GM10248 (cell line): ENCODE measurements around the gene TMEM45A.

Experiments used
- CTCF ChIA-PET: fragments of 300-600 bp; sonication (Branson Sonifier 250); formaldehyde crosslinking; extraction: SDS; loops from one replicate; lab custom pipeline; 2021; ENCODE audit warnings: antibody characterized with exemption; lab: Yijun Ruan, JAX
- POLR2A ChIA-PET: fragments of 350-650 bp; sonication (Branson Sonifier 250); formaldehyde crosslinking; extraction: SDS; loops from one replicate; lab custom pipeline; 2020; ENCODE audit warnings: antibody characterized with exemption; lab: Yijun Ruan, JAX
- DNase-seq: peaks from one replicate; pipeline ENCODE4 v3.0.0; 2012; ENCODE audit errors: extremely low spot score
- CTCF ChIP-seq: IDR thresholded peaks from 2 replicates; pipeline ENCODE4 v1.5.1; 2012; ENCODE audit warnings: mild to moderate bottlenecking, low read depth; ENCODE audit errors: extremely low read depth, missing control alignments, control extremely low read depth

The TMEM45A gene

DNA sequence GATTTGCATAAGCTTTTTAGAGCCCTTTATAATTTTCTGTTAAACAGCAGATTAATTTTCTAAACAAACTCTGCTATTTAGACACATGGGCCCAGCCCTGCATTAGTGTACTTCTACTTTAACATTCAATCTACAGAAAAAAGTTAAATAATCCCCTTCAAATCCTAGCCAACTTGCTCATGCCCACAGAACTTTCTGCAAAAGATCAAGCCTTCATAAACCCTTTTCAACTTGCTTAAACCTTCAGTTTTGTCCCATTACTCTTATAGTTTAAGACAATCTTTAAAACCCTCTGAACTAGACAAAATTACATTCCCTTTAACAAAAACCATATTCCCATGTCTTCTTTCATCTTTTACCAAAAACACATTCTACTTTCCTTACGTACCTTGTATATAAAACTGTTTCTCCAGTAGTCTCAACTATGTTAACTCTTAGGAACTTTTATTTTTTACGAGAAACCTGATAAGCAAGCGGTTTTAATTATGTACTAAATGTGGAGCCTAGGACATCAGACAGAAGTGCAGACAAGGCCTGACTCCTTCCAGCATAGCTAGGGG, 91.8 kb downstream of the TMEM45A start:
- CTCF ChIA-PET: interaction anchor here (1.9 to 9.5 kb wide), 2 partner anchors 118 to 121 kb away, joined by 8 to 193 read pairs; no protein-coding TSS in a partner anchor
- no peak for TF ChIP-seq CTCF
- no peak for DNase-seq
- POLR2A ChIA-PET: interaction anchor here (0.6 kb wide), 1 partner anchor 15 kb away, joined by 3 read pairs; no protein-coding TSS in a partner anchor

GRCh38 chr3:100586832-100587231, 94.4 kb downstream of the TMEM45A start:
- no peak for TF ChIP-seq CTCF
- DNase-seq: no peak

GRCh38 chr3:100588251-100588650, 95.8 kb downstream of the TMEM45A start:
- POLR2A ChIA-PET: no interaction called here
- DNase-seq: no peak
- no peak for TF ChIP-seq CTCF
- CTCF ChIA-PET: interaction anchor here (1.4 to 9.5 kb wide), 5 partner anchors 12 to 757 kb away, joined by 3 to 193 read pairs (median 34); no protein-coding TSS in a partner anchor

More at GRCh38 chr3:100586832-100587231, 94.4 kb downstream of the TMEM45A start:
- ChIA-PET POLR2A (no interaction called here), CTCF (interaction anchor here (1.3 to 9.5 kb wide), 4 partner anchors 11 to 518 kb away, joined by 3 to 193 read pairs (median 3); no protein-coding TSS in a partner anchor)

DNA sequence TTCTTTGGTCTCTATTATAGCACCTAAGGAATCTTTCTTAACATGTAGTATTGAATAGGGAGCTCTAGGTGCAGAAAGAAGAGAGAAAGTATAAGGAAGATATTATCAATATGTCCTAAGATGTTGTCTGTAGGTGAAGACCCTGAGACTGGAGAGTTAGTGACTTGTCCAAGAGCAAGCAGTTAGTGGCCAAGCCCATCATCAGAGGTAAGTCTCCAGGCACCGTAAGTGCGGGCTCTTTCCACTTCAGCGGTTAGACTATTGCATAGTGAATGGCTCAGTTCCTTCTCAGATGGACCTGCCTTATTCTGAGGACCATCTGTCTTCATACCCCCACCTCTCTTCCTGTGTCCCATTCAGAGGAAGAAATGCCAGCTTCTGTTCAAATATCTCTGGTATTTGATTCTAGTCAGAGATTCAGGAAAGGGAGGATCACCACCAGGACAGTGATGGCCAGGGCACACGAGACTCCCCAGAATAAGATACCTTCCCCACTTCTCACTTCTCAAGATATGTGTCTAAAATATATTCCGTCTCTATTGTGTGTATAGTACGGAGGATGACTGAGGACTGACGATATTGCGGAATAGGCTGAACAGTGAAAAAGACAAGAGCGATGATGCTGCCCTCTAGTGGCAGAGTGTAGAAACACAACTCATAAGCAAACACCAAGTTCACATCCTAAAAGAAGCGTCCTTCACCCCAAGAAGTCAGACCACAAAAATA, 97.9 kb downstream of the TMEM45A start:
- CTCF ChIA-PET: interaction anchor here (0.6 to 9.5 kb wide), 28 partner anchors 10 to 778 kb away, joined by 3 to 193 read pairs (median 4); partner anchors contain the start of genes LNP1, TMEM45A and TOMM70
- TF ChIP-seq CTCF: peak; percentile 77
- peak; percentile 73 for DNase-seq
- POLR2A ChIA-PET: no interaction called here

- ChIA-PET CTCF (interaction anchor here (0.6 to 9.5 kb wide), 18 partner anchors 10 to 759 kb away, joined by 3 to 193 read pairs (median 6); partner anchors contain the start of genes ADGRG7, LNP1 and TOMM70), POLR2A (no interaction called here)
- TF ChIP-seq CTCF: no peak
- no peak for DNase-seq
Observed at GRCh38 chr3:100590840-100591147, 98.4 kb downstream of the TMEM45A start.

GRCh38 chr3:100591411-100591810, 99.0 kb downstream of the TMEM45A start:
- no peak for DNase-seq
- no peak for TF ChIP-seq CTCF
- CTCF ChIA-PET: interaction anchor here (0.6 to 9.5 kb wide), 20 partner anchors 10 to 760 kb away, joined by 3 to 193 read pairs (median 5); partner anchors contain the start of genes ADGRG7, LNP1 and TOMM70
- POLR2A ChIA-PET: interaction anchor here (0.6 kb wide), 1 partner anchor 1093 kb away, joined by 4 read pairs; no protein-coding TSS in a partner anchor
